GM21737 (cell line): Measurements from ENCODE around the gene MSL3B.

Source experiments
- ATAC-seq: cut with Tn5 transposase; IDR thresholded peaks from one replicate; pipeline ENCODE4 v1.9.1; 2021; ENCODE audit warnings: mild to moderate bottlenecking, moderate library complexity; ENCODE audit not compliant: unreplicated experiment

Gene MSL3B

GRCh38 chr2:233853883-233854240 lies 14.3 kb downstream of the MSL3B start:
- ATAC-seq, result no peak

- no peak for ATAC-seq
These were observed 14.8 kb downstream of the MSL3B start for GRCh38 chr2:233853353-233853752.

- ATAC-seq, result no peak
These were observed 16.1 kb downstream of the MSL3B start for GRCh38 chr2:233852056-233852455.

- ATAC-seq, result no peak
These were observed 17.0 kb downstream of the MSL3B start for GRCh38 chr2:233851169-233851568.

GRCh38 chr2:233850745-233851144 lies 17.4 kb downstream of the MSL3B start:
- no peak for ATAC-seq

- ATAC-seq, result no peak
These were observed 18.4 kb downstream of the MSL3B start for GRCh38 chr2:233849607-233850271.

- ATAC-seq, result no peak
These were observed 19.9 kb downstream of the MSL3B start for GRCh38 chr2:233848276-233848675.

- ATAC-seq, result no peak
These were observed 20.8 kb downstream of the MSL3B start for GRCh38 chr2:233847248-233847898.

GRCh38 chr2:233846387-233847247 lies 21.6 kb downstream of the MSL3B start:
- no peak for ATAC-seq

GRCh38 chr2:233845301-233846060 lies 22.7 kb downstream of the MSL3B start:
- ATAC-seq, result no peak

GRCh38 chr2:233844836-233845235 lies 23.4 kb downstream of the MSL3B start:
- no peak for ATAC-seq

GRCh38 chr2:233844064-233844807 lies 23.9 kb downstream of the MSL3B start:
- no peak for ATAC-seq

- no peak for ATAC-seq
These were observed 27.0 kb downstream of the MSL3B start for GRCh38 chr2:233841183-233841582.

GRCh38 chr2:233840520-233840919 lies 27.7 kb downstream of the MSL3B start:
- no peak for ATAC-seq

GRCh38 chr2:233839447-233839820 lies 28.8 kb downstream of the MSL3B start:
- ATAC-seq, result no peak

GRCh38 chr2:233838726-233839446 lies 29.3 kb downstream of the MSL3B start:
- no peak for ATAC-seq

- ATAC-seq, result no peak
These were observed 29.9 kb downstream of the MSL3B start for GRCh38 chr2:233838251-233838650.

- ATAC-seq, result no peak
These were observed 30.4 kb downstream of the MSL3B start for GRCh38 chr2:233837694-233838229.

GRCh38 chr2:233836359-233836758 lies 31.8 kb downstream of the MSL3B start:
- no peak for ATAC-seq
